SK-N-MC (cell line): Measurements from ENCODE around the gene PRR9.

ENCODE experiments used
- DNase-seq: peaks from one replicate; pipeline ENCODE4 v3.0.0-alpha.2; 2011; ENCODE audit warnings: low read depth, low spot score
- H3K27ac ChIP-seq: fragments of 200-600 bp; sonication (generic); 2 replicates; pipeline ENCODE4 v1.5.1; 2016; ENCODE audit warnings: mixed run types
- H3K36me3 ChIP-seq: fragments of 200-600 bp; sonication (generic); 2 replicates; pipeline ENCODE4 v1.6.1; 2017; ENCODE audit warnings: antibody characterized with exemption, low read length, mixed read lengths; ENCODE audit not compliant: insufficient read depth
- H3K4me3 ChIP-seq: fragments of 200-600 bp; sonication (generic); 2 replicates; pipeline ENCODE4 v1.5.1; 2016
- H3K9ac ChIP-seq: fragments of 200-600 bp; sonication (generic); 2 replicates; pipeline ENCODE4 v1.8.0; 2017; ENCODE audit warnings: mixed run types, mixed read lengths; ENCODE audit not compliant: insufficient read length
- H3K9me3 ChIP-seq: fragments of 200-600 bp; sonication (generic); 2 replicates; pipeline ENCODE4 v1.6.1; 2017; ENCODE audit warnings: low read depth, mild to moderate bottlenecking, antibody characterized with exemption, low read length, moderate library complexity, mixed read lengths
- EZH2 ChIP-seq: fragments of 200-600 bp; sonication (generic); IDR thresholded peaks from one replicate; pipeline ENCODE4 v1.6.1; 2017; ENCODE audit warnings: antibody characterized with exemption
- FOXP2 ChIP-seq: optimal IDR thresholded peaks from 2 replicates; pipeline ENCODE3; 2011; ENCODE audit warnings: mild to moderate bottlenecking, moderate library complexity; ENCODE audit not compliant: insufficient read depth; ENCODE audit errors: extremely low read length, control extremely low read depth
- POLR2AphosphoS5 ChIP-seq: IDR thresholded peaks from 2 replicates; pipeline ENCODE4 v1.6.1; 2012; ENCODE audit warnings: mild to moderate bottlenecking, low read depth, low read length, borderline replicate concordance

Gene PRR9

DNA sequence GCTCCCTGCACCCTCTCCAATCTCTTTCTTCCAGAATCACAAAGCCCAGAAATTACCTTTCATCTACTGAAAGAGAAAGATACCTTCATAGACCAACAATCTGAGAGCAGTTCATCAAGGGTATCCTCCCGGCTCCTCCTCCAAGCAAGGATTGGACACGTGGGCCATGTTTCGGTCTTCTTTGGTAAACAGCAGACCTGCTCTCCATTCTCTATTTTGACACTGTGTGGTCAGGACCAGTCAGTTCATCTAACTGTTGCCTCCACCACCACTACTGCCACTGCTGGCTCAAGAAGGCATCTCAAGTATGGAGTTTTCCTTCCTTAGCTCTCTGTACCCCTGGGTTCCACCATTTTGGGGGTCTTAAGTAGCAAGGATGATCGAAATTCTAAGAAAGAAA, 22.2 kb upstream of the PRR9 start:
- TF ChIP-seq EZH2 (no peak), FOXP2 (no peak), POLR2AphosphoS5 (no peak)
- DNase-seq = no peak
- H3K9me3 ChIP-seq = no peaks in the 10 kb centered on the region
- H3K27ac ChIP-seq = no peak overlapping the region
- H3K36me3 ChIP-seq = no peaks in the 10 kb centered on the region
- no peak overlapping the region for H3K4me3 ChIP-seq
- H3K9ac ChIP-seq = no peak overlapping the region

DNA sequence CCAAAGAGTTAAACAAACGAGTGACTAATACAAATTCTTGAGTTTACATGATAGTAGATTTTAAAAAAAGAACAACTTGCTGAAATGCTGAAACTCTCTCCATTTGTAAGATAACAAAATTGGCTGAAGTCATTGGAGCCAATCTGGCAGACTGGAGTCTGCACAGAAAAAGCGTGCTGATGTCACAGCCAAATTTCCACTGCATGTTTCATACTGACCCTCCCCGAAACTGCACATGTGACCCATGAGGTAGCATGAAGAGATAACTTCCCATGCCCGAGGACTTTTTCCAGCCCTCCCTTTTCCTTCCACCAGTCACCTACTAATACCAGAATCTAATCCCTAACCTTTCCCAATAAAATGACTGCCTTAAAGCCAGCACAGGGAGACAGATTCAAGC, 15.4 kb upstream of the PRR9 start:
- Histone ChIP-seq H3K4me3 (no peak overlapping the region), H3K27ac (no peak overlapping the region), H3K36me3 (no peaks in the 10 kb centered on the region), H3K9me3 (no peaks in the 10 kb centered on the region), H3K9ac (no peak overlapping the region)
- DNase-seq = no peak
- TF ChIP-seq EZH2 = no peak
- no peak for TF ChIP-seq FOXP2
- TF ChIP-seq POLR2AphosphoS5 = no peak

DNA sequence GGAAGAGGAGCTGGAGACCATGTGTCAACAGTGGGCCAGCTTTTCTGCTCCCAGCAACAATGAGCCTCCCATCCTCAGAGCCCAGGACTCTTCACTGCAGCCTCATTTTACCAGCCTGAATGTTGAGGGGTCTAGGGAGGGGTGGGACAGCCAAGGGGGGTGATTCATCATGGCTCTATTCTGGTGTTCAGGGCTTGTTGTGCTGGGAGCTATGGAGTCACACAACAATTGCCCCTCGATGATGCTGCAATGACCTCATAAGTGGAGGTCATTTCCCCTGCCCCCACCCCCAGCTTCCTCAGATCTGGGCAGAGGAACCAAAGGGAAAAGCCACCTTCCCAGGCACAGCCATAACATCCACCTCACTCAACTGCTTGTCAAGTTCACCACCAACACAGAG, 14.3 kb upstream of the PRR9 start, which contains the start of gene LELP1:
Gene LELP1, plus strand, starts transcription at position 301 of the 400 bp plus-strand sequence. CDS start 1,278 bp downstream, outside the sequence.
- TF ChIP-seq POLR2AphosphoS5 = no peak
- TF ChIP-seq EZH2 = no peak
- no peak for TF ChIP-seq FOXP2
- H3K9me3 ChIP-seq = no peaks in the 10 kb centered on the region

GRCh38 chr1:153206631-153207030, 10.8 kb upstream of the PRR9 start:
- Histone ChIP-seq H3K36me3 (no peaks in the 10 kb centered on the region), H3K27ac (no peak overlapping the region), H3K4me3 (no peak overlapping the region), H3K9me3 (no peaks in the 10 kb centered on the region), H3K9ac (no peak overlapping the region)
- no peak for TF ChIP-seq POLR2AphosphoS5
- no peak for TF ChIP-seq FOXP2
- no peak for TF ChIP-seq EZH2
- no peak for DNase-seq

More for the DNA sequence above, 14.3 kb upstream of the PRR9 start, which contains the start of gene LELP1:
- no peak for DNase-seq
- Histone ChIP-seq H3K36me3 (no peaks in the 10 kb centered on the region), H3K4me3 (no peak within 1 kb of the TSS), H3K9ac (no peak within 1 kb of the TSS), H3K27ac (no peak within 1 kb of the TSS)

GRCh38 chr1:153210206-153210605, 7.2 kb upstream of the PRR9 start:
- no peak for TF ChIP-seq EZH2
- TF ChIP-seq POLR2AphosphoS5 = no peak
- no peak for TF ChIP-seq FOXP2
- Histone ChIP-seq H3K9ac (no peak overlapping the region), H3K9me3 (no peaks in the 10 kb centered on the region), H3K36me3 (no peaks in the 10 kb centered on the region), H3K4me3 (no peak overlapping the region), H3K27ac (no peak overlapping the region)
- DNase-seq = no peak

DNA sequence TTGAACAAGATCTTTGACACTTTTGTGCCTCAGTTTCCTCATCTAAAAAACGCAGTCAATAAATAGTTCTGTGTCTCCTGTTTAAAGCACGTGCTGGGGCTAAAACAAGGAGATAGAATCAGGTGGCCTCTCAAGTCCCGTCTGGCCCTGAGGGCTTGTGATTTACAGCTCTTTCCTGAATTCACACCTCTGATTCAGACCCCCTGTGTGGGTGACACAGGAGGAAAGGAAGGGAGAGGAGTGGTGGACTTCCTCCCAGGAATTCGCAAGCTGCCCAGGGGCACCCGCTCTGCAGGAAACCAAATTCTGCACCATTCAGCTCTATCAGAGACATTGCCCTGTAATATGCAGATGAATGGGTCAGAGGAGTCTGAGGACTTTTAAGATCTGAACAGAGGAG, 5.2 kb upstream of the PRR9 start:
- Histone ChIP-seq H3K4me3 (no peak overlapping the region), H3K27ac (no peak overlapping the region), H3K9me3 (no peaks in the 10 kb centered on the region), H3K36me3 (no peaks in the 10 kb centered on the region), H3K9ac (no peak overlapping the region)
- no peak for DNase-seq
- TF ChIP-seq POLR2AphosphoS5 = no peak
- no peak for TF ChIP-seq EZH2
- no peak for TF ChIP-seq FOXP2

DNA sequence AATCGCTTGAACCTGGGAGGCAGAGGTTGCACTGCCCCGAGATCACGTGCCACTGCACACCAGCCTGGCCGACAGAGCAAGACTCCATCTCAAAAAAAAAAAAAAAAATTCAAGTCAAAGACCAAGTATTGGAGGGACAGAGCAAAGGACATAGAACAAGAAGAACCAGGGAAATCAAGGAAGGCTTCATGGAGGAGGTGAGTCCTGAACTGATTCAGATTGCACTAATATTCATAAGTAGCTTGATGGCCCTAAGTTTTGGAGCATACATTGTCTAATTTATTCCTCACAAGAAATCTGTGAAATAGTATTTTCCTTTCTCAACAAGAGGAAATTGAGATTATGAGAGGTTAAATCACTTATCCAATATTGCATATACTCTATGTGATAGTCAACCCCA, 3.9 kb upstream of the PRR9 start:
- Histone ChIP-seq H3K9me3 (no peaks in the 10 kb centered on the region), H3K4me3 (no peak overlapping the region), H3K27ac (no peak overlapping the region), H3K36me3 (no peaks in the 10 kb centered on the region), H3K9ac (no peak overlapping the region)
- TF ChIP-seq FOXP2 (no peak), POLR2AphosphoS5 (no peak), EZH2 (no peak)
- no peak for DNase-seq

GRCh38 chr1:153217744-153218416, 496 bp downstream of the PRR9 start:
- TF ChIP-seq EZH2 (no peak), POLR2AphosphoS5 (no peak), FOXP2 (no peak)
- Histone ChIP-seq H3K27ac (no peak overlapping the region), H3K9ac (no peak overlapping the region), H3K4me3 (no peak overlapping the region), H3K9me3 (no peaks in the 10 kb centered on the region), H3K36me3 (no peaks in the 10 kb centered on the region)
- DNase-seq = no peak
